ENCODE results near the gene PLGRKT.

DNA sequence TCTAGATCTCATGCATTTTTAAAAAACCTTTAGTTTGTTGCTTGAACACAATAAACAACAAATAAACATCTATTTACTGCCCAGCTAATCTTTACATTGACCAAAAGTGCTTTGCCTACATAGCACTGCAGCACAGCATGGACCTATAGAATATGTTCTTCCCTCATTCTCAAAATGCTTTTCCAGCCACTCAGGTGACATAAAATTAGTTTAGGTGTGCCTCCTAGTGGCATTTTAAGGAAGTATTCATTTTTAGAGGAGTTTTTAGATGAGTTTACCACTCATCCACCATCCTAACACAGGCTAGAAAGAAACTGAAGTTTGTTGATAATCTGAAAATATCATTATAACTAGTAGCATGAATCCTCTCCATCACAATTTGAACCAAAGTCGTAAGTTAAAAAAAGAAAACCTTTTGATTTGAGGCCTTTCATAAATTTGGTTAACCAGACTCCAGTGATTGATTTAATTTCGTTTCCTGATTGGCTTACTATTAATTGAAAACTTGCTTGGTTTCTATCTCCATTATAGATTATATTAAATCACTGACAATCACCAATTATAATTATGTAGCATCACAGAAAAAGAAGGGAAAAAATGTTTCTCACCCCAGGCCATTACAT lies 12.6 kb downstream of the PLGRKT start:
- TF ChIP-seq SMC3 (conservative IDR thresholded peaks at IDR 0.05; ENCODE audit: poor library complexity) (no peak), EZH2 (IDR thresholded peaks at IDR 0.05; ENCODE audit: borderline replicate concordance, insufficient read depth, low read length, poor library complexity, severe bottlenecking) (no peak), EP300 (conservative IDR thresholded peaks at IDR 0.05; ENCODE audit: poor library complexity, severe bottlenecking) (no peak)
- TF ChIP-seq, protein P1, sequence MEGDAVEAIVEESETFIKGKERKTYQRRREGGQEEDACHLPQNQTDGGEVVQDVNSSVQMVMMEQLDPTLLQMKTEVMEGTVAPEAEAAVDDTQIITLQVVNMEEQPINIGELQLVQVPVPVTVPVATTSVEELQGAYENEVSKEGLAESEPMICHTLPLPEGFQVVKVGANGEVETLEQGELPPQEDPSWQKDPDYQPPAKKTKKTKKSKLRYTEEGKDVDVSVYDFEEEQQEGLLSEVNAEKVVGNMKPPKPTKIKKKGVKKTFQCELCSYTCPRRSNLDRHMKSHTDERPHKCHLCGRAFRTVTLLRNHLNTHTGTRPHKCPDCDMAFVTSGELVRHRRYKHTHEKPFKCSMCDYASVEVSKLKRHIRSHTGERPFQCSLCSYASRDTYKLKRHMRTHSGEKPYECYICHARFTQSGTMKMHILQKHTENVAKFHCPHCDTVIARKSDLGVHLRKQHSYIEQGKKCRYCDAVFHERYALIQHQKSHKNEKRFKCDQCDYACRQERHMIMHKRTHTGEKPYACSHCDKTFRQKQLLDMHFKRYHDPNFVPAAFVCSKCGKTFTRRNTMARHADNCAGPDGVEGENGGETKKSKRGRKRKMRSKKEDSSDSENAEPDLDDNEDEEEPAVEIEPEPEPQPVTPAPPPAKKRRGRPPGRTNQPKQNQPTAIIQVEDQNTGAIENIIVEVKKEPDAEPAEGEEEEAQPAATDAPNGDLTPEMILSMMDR (IDR thresholded peaks at IDR 0.05; ENCODE audit: poor library complexity, severe bottlenecking), result no peak
